AG04449 (cell line): ENCODE measurements around the gene TTYH2.
"Not testable (repeated sequence)": the region's sequence is repeated elsewhere in the genome, so short reads cannot be mapped to it uniquely, and the experiment has no call there.

ENCODE experiments used
- CTCF ChIA-PET: fragments of 350-600 bp; formaldehyde crosslinking; extraction: SDS; loops from one replicate; lab custom pipeline; 2021; ENCODE audit warnings: antibody characterized with exemption; lab: Yijun Ruan, JAX
- POLR2A ChIA-PET: fragments of 400-600, 350-600 bp; formaldehyde crosslinking; extraction: SDS; loops from one replicate; lab custom pipeline; 2020; ENCODE audit warnings: antibody characterized with exemption, inconsistent platforms; lab: Yijun Ruan, JAX
- DNase-seq: peaks from one replicate; pipeline ENCODE4 v3.0.0-alpha.2; 2010; ENCODE audit warnings: low read depth, low spot score
- H3K4me3 ChIP-seq: 2 replicates; pipeline ENCODE4 v1.5.1; 2011; ENCODE audit warnings: low read depth, mild to moderate bottlenecking, control low read depth, low read length
- CTCF ChIP-seq: IDR thresholded peaks from one replicate; pipeline ENCODE4 v1.5.1; 2011; ENCODE audit warnings: mild to moderate bottlenecking, moderate library complexity, low read length, control low read depth, inconsistent platforms; ENCODE audit not compliant: insufficient read depth; ENCODE audit errors: missing control alignments

The TTYH2 gene

GRCh38 chr17:74253036-74253435 lies 39.7 kb downstream of the TTYH2 start:
- no peak overlapping the region for H3K4me3 ChIP-seq
- no peak for DNase-seq
- CTCF ChIA-PET, result no interaction called here
- TF ChIP-seq CTCF, result no peak
- POLR2A ChIA-PET, result no interaction called here

- CTCF ChIA-PET, result interaction anchor here (0.8 kb wide), 1 partner anchor 18 kb away, joined by 4 read pairs; no protein-coding TSS in a partner anchor
- DNase-seq, result no peak
- no peak overlapping the region for H3K4me3 ChIP-seq
- no peak for TF ChIP-seq CTCF
- POLR2A ChIA-PET, result no interaction called here
Observed at GRCh38 chr17:74257311-74257710, 43.9 kb downstream of the TTYH2 start.

- CTCF ChIA-PET, result no interaction called here
- TF ChIP-seq CTCF, result no peak
- H3K4me3 ChIP-seq, result no peak overlapping the region
- no peak for DNase-seq
- POLR2A ChIA-PET, result no interaction called here
Observed at GRCh38 chr17:74259667-74260524, 46.5 kb downstream of the TTYH2 start.

- no peak for TF ChIP-seq CTCF
- ChIA-PET CTCF (no interaction called here), POLR2A (no interaction called here)
- H3K4me3 ChIP-seq, result no peak overlapping the region
- no peak for DNase-seq
Observed at GRCh38 chr17:74260525-74260850, 47.1 kb downstream of the TTYH2 start.

GRCh38 chr17:74262601-74263000 lies 49.2 kb downstream of the TTYH2 start:
- no peak for TF ChIP-seq CTCF
- ChIA-PET POLR2A (no interaction called here), CTCF (no interaction called here)
- DNase-seq, result no peak
- no peak overlapping the region for H3K4me3 ChIP-seq

- CTCF ChIA-PET, H3K4me3 ChIP-seq, POLR2A ChIA-PET, DNase-seq: not testable (repeated sequence)
Observed at GRCh38 chr17:74267054-74267453, 53.7 kb downstream of the TTYH2 start.

- CTCF ChIA-PET, result no interaction called here
- DNase-seq, result no peak
- POLR2A ChIA-PET, result no interaction called here
- TF ChIP-seq CTCF, result no peak
- no peak overlapping the region for H3K4me3 ChIP-seq
Observed at GRCh38 chr17:74267579-74267978, 54.2 kb downstream of the TTYH2 start.
